CD4-positive, alpha-beta T cell treated with Interleukin-15 for 1 hour (primary cell): ENCODE results near the gene CDH5.

Experiments used
- DNase-seq: peaks from one replicate; pipeline ENCODE4 v3.0.0-alpha.2; 2020

CDH5 gene

DNA sequence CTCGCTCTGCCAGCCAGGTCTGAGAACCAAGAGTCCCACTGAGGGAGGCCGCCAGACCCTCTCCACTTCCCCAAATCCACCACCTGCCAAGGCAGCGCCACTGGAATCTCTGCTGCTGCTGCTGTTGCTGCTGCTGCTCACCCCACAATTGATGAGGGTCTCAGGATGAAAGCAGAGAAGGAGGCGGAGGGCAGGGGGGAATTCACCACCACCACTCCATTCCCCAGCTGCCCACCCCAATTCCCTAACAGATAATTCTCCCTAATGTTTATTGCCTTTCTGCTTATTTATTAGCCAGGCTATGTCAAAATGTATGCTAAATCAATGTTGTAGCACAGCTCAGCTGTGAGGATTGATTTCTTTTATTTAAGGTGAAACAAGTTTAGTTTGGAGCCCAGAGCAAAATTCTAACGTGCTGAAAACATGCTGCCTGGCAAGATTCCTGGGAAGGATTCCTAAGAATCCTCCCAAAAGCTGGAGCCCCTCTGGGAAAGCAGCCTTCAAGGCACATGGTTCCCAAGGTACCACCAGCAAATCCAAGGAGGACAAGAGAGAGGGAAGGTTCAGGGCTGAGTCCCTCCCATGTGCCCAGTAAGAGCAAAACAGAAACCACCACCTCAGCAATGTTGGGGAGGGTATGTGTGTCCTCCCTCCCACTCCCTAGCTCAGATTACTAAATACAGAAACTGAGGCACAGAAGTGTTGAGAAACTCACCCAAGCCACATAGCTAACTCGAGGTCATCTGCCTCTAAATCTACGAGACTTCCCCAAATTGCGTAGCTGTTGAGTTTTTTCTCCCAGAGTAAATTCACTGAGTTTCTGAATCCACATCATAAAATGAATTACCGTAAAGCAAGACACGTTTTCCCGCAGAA is 12.2 kb upstream of the CDH5 start:
- no peak for DNase-seq

DNA sequence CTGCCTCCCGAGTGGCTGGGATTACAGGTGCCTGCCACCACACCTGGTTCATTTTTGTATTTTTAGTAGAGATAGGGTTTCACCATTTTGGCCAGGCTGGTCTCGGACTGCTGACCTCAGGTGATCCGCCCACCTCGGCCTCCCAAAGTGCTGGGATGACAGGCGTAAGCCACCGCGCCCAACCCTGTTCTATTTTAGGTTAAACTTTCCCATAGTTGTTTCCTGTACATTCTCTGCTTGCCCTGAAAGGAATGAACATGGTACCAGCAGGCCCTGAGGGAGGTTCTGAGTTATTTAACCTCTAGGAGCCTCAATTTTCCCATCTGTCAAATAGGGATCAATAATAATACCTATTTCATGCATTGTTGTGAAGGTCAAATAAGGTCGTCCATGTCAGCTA is 11.0 kb upstream of the CDH5 start:
- DNase-seq, result no peak

DNA sequence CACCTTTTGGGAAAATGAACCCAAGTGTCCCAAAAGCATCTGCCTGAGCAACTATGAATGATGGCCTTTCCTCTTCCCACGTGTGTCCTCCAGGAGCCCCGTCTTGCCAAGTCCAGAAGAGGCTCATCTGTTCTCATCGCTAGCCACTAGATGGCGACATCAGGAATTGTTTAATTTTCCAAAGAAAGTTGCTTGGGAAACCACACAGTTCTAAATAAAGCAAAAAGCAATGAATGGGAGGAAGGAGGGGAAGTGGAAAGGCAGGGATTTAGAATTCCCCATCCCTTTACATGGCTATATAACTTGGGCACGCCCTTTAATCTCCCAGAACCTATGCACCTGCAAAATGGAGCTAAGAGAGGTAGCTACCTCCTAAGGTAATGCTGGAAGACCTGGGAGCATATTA is 9.0 kb upstream of the CDH5 start:
- DNase-seq, result no peak

- DNase-seq, result no peak
Measured at GRCh38 chr16:66358231-66358630, 8.3 kb upstream of the CDH5 start.

DNA sequence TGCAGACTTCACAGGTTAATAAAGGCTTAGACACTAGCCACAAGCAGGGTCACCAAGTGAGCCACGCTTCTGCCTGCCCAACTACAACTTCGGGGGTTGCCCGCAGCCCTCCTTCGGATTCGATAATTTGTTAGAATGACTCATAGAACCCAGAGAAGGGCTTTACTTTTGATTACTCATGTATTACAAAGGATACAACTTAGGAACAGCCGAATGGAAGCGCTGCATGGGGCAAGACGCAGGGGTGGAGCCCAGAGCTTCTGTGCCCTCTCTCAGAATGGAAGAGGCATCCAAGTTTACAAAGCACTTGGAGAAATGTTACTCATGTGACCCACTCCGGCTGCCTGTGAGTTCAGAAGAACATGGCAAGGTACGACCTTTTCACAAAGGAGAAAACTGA is 7.5 kb upstream of the CDH5 start:
- DNase-seq, result no peak

GRCh38 chr16:66359811-66360608 is 6.5 kb upstream of the CDH5 start:
- no peak for DNase-seq

DNA sequence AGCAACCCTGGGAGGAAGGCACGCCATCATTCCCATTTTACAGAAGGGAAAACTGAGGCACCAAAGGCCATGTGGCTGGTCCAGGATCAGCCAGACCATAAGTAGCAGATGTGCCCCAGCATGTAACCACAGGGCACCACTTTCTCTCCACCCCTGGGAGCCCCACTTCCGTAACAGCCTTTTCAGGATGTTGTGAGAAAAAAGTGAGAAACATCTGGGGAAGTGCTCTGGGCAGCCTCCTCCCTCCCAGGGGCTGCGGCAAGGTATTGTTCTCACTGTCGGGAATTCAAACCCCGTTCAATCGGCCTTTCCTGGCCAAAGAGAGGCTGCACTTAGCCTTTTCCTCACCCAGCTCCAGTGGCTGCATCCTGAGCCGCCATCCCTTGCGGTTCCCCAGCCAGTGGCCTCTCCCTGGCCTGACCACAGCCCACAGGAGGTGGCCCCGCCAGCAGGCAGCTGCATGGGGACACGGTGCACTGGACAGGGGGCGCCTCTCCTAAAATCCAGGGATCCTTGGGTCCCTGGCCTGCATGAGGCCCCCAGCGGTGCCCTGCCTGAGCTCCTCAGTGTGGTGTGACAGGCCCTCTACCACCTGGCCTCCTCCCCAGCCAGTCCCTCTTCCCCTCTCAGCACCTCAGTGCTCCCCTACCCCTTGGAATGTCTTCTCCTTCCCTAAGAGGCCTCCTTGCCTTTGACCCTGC is 5.7 kb upstream of the CDH5 start:
- no peak for DNase-seq

- DNase-seq, result no peak
Measured at GRCh38 chr16:66361604-66362135, 4.8 kb upstream of the CDH5 start.

DNA sequence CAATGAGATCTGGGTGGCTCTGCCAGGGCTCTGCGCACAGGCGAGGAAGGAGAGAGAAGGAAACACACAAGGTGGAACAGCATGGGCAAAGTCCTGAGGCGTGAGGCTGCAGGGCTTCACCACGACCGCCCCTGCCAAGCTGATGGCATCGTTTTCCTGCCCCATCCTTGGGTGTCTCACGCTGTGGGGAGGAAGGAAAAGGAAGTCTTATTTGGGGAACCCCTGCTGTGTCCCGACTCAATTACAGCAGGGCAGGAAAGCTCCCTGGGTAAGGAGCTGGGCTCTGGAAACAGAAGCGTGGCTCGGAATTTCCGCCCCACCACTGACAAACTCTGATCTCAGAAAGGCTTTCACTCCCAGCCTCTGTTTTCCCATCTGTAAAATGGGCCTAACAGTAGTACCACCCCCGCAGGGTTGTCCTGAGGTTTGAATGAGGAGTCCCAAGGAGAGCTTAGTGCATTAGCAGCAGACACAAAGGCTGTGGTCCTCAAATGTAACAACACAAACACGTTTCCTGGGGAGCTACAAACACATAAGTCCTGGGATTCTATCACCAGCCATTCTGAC is 3.2 kb upstream of the CDH5 start:
- DNase-seq, result no peak

DNA sequence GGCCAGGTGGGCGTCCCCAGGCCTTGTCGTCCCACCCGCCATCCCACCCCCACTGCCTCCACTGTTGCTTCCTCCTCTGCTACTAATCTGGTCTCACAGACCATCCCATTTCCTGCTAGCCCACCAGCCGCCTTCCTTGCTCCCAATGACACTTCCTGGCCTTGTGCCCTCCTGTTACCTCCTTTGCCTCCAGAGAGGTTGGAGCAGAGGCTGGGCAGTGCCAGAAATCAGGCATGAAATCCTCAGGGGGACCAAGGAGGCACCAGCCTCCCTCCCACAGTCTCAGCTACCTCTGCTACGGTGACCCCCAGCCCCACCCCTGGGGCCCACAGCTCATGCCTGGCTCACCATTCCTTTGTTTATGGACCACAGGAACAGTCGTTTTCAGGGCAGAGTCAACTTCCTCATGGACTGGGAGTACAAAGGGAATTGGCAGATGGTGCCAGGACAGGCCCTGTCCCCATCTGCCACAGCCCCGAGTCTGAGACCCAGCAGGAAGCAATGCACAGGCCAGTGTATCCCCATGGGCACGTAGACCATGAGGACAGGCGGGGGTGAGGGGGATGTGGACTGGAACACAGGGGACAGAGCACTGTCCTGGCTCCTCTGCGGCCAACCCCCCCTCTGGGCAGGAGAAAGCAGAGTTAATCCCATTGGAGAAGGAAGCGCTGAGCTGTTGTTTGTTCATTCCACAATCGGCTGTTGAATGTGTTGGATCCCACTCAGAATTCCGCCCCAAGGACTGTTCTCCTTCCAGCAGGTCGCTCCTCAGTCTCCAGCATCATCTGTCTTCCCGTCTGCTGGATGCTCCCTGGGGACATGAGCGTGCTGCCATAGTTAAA is 2.2 kb upstream of the CDH5 start:
- DNase-seq, result no peak

GRCh38 chr16:66364959-66365306 is 1.6 kb upstream of the CDH5 start:
- DNase-seq, result no peak

DNA sequence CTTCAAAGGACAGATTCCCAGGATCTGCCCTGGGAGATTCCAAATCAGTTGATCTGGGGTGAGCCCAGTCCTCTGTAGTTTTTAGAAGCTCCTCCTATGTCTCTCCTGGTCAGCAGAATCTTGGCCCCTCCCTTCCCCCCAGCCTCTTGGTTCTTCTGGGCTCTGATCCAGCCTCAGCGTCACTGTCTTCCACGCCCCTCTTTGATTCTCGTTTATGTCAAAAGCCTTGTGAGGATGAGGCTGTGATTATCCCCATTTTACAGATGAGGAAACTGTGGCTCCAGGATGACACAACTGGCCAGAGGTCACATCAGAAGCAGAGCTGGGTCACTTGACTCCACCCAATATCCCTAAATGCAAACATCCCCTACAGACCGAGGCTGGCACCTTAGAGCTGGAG is 840 bp upstream of the CDH5 start:
- no peak for DNase-seq

DNA sequence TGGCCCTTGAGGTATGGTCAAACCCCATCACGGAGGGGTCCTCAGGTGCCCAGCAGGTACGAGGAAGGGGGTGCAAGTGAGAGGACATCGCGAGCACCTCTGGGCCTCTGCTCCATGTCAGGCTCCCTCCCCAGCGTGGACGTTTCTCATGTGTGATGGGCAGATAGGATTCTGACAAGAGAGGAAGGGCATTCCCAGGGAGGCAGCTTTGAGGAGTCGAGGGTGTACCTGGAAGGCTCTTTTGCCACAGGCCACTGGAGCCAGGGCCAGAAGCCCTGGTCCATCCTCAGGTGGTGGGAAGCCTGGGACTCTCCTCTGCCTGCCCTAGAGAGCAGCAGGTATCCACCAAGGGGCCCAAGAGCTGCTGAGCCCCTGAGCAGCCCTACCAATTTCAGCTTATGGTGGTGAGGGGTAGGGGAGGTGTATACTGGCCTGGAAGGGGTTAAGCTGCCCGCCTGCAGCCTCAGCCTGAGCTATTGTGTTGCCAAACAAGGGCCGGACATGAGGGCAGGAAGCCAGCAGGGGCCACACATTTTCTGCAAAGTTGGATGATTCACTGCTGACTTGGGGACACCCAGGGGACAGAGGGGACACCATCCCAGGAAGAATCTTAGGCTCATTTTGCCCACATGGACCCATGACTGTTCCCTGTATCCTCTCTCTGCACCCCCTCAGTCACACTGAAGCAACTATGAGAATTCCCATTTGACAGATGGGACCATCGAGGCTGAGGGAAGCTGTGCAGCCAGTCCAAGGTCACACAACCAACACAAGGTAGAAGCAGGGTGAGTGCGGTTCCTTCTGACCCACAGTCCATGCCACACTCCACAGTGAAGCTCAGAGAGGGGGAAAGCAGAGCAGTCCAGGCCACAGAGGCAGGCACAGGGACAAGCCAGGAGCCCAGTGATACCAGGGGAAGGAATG is 1.7 kb downstream of the CDH5 start:
- no peak for DNase-seq

GRCh38 chr16:66369055-66369592 is 2.6 kb downstream of the CDH5 start:
- DNase-seq, result peak; percentile 43

- no peak for DNase-seq
Measured at GRCh38 chr16:66370786-66371684, 4.5 kb downstream of the CDH5 start.

GRCh38 chr16:66372078-66372897 is 5.8 kb downstream of the CDH5 start:
- no peak for DNase-seq

DNA sequence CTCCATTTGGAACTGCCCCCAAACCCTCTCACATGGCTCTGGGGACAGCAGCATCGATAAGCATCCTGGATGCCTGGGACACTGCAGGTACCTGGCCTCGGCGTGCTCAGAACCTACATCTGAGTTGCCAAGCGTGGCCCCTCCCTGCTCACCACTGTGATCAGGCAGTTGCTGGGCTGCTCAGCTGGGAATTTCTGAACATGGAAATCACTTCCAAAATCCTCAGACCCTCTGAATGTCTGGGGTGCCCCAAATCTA is 6.3 kb downstream of the CDH5 start:
- DNase-seq, result no peak

GRCh38 chr16:66373667-66374066 is 7.2 kb downstream of the CDH5 start:
- no peak for DNase-seq

- DNase-seq, result no peak
Measured at GRCh38 chr16:66374176-66374575, 7.7 kb downstream of the CDH5 start.
